K562 (cell line): ENCODE data around the gene XPC. TPM values are rescaled to one million over a fixed set of nuclear protein-coding genes. Genes with fewer than 3 reads are reported as not detected.
A peak's percentile ranks its signal among the peaks of the same experiment; 100 is the strongest.

Source experiments
- ATAC-seq: fragments of 200-7000 bp; cut with Tn5 transposase; 3 replicates; pipeline ENCODE4 v1.9.1; 2020; ENCODE audit warnings: moderate library complexity
- BruUV-seq: library from RNA; stranded (reverse); fragments of 400-500 nt; replicated peaks from 2 replicates; lab custom pipeline; 2021; lab: Mats Ljungman, UMichigan
- CTCF ChIA-PET: fragments of 300-600 bp; formaldehyde crosslinking; extraction: SDS; loops from one replicate; lab custom pipeline; 2021; ENCODE audit warnings: low intra/inter-chr PET ratio; lab: Yijun Ruan, JAX
- POLR2A ChIA-PET: fragments of 300-600, 350-650 bp; sonication (Branson Sonifier 250); formaldehyde crosslinking; extraction: SDS; loops from one replicate; lab custom pipeline; 2021; ENCODE audit warnings: antibody characterized with exemption, inconsistent platforms; lab: Yijun Ruan, JAX
- DNase-seq, 4 experiments: peaks; one replicate each; pipeline versions ENCODE4 v3.0.0 to v3.0.0-alpha.2; 2011 to 2018; ENCODE audit warnings: low spot score in 3 of 4, mixed read lengths in 3 of 4; ENCODE audit errors: extremely low read depth in 1 of 4
- FAIRE-seq: peaks from 2 replicates; lab custom pipeline; 2011; peaks lifted over from hg19 to GRCh38; lab: Jason Lieb, UNC
- H2AFZ ChIP-seq: 2 replicates; pipeline ENCODE4 v1.6.0; 2011; ENCODE audit warnings: low read depth, low read length, control low read depth, inconsistent platforms
- H3K27ac ChIP-seq: fragments of 200-600 bp; 3 replicates; pipeline ENCODE4 v1.8.0; 2011; ENCODE audit warnings: low read depth, mild to moderate bottlenecking, control low read depth, inconsistent platforms, low read length, moderate library complexity, mixed read lengths; ENCODE audit errors: extremely low read depth
- H3K27me3 ChIP-seq, 2 experiments: fragments of 300-600 bp in 1 of 2; 2 replicates in 1 of 2; 3 replicates in 1 of 2; pipeline versions ENCODE4 v1.6.0 to v1.8.0; 2011; ENCODE audit warnings: inconsistent platforms in 2 of 2, low read length in 2 of 2, mild to moderate bottlenecking in 1 of 2, mixed read lengths in 1 of 2, moderate library complexity in 1 of 2; ENCODE audit not compliant: control insufficient read depth in 2 of 2, insufficient read depth in 2 of 2
- H3K36me3 ChIP-seq: fragments of 300-600 bp; 3 replicates; pipeline ENCODE4 v1.8.0; 2011; ENCODE audit warnings: mild to moderate bottlenecking, low read length, inconsistent platforms; ENCODE audit not compliant: control insufficient read depth, insufficient read depth
- H3K4me1 ChIP-seq, 2 experiments: fragments of 200-600 bp in 1 of 2; replicated peaks in 1 of 2; 2 replicates in 1 of 2; 3 replicates in 1 of 2; pipeline versions ENCODE4 v1.5.1 to v1.8.0; 2011; ENCODE audit warnings: inconsistent platforms in 2 of 2, low read length in 2 of 2, mild to moderate bottlenecking in 1 of 2, mixed read lengths in 1 of 2, moderate library complexity in 1 of 2; ENCODE audit not compliant: control insufficient read depth in 2 of 2, insufficient read depth in 2 of 2
- H3K4me2 ChIP-seq: 2 replicates; pipeline ENCODE4 v1.6.1; 2011; ENCODE audit warnings: low read length, control low read depth, inconsistent platforms, mixed read lengths; ENCODE audit not compliant: insufficient read depth
- H3K4me3 ChIP-seq: fragments of 200-600 bp; sonication (generic), shearing (Covaris generic); 2 replicates; pipeline ENCODE4 v1.5.1; 2016; ENCODE audit warnings: control low read depth, inconsistent platforms
- H3K79me2 ChIP-seq: fragments of 200-600 bp; 3 replicates; pipeline ENCODE4 v1.8.0; 2011; ENCODE audit warnings: low read length, inconsistent platforms; ENCODE audit not compliant: control insufficient read depth, insufficient read depth
- H3K9ac ChIP-seq, 2 experiments: 2 replicates each; pipeline versions ENCODE4 v1.6.0 to v1.6.1; 2011; ENCODE audit warnings: low read depth in 2 of 2, low read length in 2 of 2, control low read depth in 1 of 2, inconsistent platforms in 1 of 2, mild to moderate bottlenecking in 1 of 2, mixed read lengths in 1 of 2; ENCODE audit not compliant: insufficient read depth in 1 of 2
- H3K9me1 ChIP-seq: one replicate; pipeline ENCODE4 v1.6.0; 2011; ENCODE audit warnings: inconsistent platforms, mild to moderate bottlenecking, low read length, moderate library complexity; ENCODE audit not compliant: control insufficient read depth, insufficient read depth
- H3K9me3 ChIP-seq: replicated peaks from 2 replicates; pipeline ENCODE4 v1.5.1; 2011; ENCODE audit warnings: low read depth, low read length, inconsistent platforms; ENCODE audit not compliant: control insufficient read depth, insufficient read depth
- H4K20me1 ChIP-seq: replicated peaks from 2 replicates; pipeline ENCODE4 v1.6.1; 2011; ENCODE audit warnings: low read length, inconsistent platforms, mixed read lengths; ENCODE audit not compliant: control insufficient read depth, insufficient read depth
- HMG20B ChIP-seq: fragments of 250-450 bp; sonication (Bioruptor Pico); IDR thresholded peaks from 2 replicates; pipeline ENCODE4 v1.5.0; 2021; ENCODE audit warnings: mild to moderate bottlenecking
- KDM1A ChIP-seq, 2 experiments: fragments of 450-650 bp; IDR thresholded peaks; 2 replicates each; pipeline ENCODE4 v1.6.1; 2016; ENCODE audit warnings: mild to moderate bottlenecking in 2 of 2
- LEF1 ChIP-seq: fragments of 450-650 bp; IDR thresholded peaks from 2 replicates; pipeline ENCODE4 v1.6.1; 2016; ENCODE audit warnings: mild to moderate bottlenecking
- MAZ ChIP-seq, 2 experiments: fragments of 450-650 bp in 1 of 2; sonication (generic) in 1 of 2; formaldehyde crosslinking; IDR thresholded peaks in 1 of 2; conservative IDR thresholded peaks in 1 of 2; 2 replicates each; pipeline versions ENCODE4 v1.4.0 to v1.5.0; 2020; ENCODE audit warnings: mild to moderate bottlenecking in 1 of 2, missing genetic modification reagents in 1 of 2
- RBM17 ChIP-seq: fragments of 200-400 bp; formaldehyde crosslinking; IDR thresholded peaks from 2 replicates; pipeline ENCODE4 v1.6.1; 2017; ENCODE audit warnings: low read depth, mild to moderate bottlenecking, low read length, borderline replicate concordance
- RUNX1 ChIP-seq: sonication (generic); IDR thresholded peaks from 2 replicates; pipeline ENCODE4 v1.6.1; 2016; ENCODE audit warnings: antibody characterized with exemption, low read depth
- TEAD4 ChIP-seq, 2 experiments: sonication (generic) in 1 of 2; formaldehyde crosslinking in 1 of 2; IDR thresholded peaks; 2 replicates each; pipeline versions ENCODE4 v1.6.1 to v1.8.0; 2012 to 2022; ENCODE audit warnings: borderline replicate concordance in 1 of 2, inconsistent platforms in 1 of 2, low read length in 1 of 2, mild to moderate bottlenecking in 1 of 2, missing genetic modification reagents in 1 of 2
- WGBS: fragments of 100-300 bp; shearing (Covaris generic); methylation state at CpG from one replicate; pipeline ENCODE4 v1.1.6; 2016; ENCODE audit warnings: low coverage, mixed read lengths; ENCODE audit not compliant: insufficient coverage; ENCODE audit errors: missing lambda C conversion rate; 5-methylcytosine and 5-hydroxymethylcytosine counted together
- in situ Hi-C: fragments of 300-500 bp; cut with MboI; formaldehyde crosslinking; loops from 4 replicates; pipeline ENCODE4 v1.15.0; 2018; ENCODE audit warnings: inconsistent platforms, mixed read lengths
- intact Hi-C: fragments of 100-400 bp; cut with micrococcal nuclease; formaldehyde crosslinking; loops from 2 replicates; pipeline ENCODE4 v1.14.2; 2022
- polyA plus RNA-seq, 8 experiments: library from polyadenylated mRNA; depleted of rRNA in 4 of 8; stranded (reverse) in 5 of 8; unstranded in 3 of 8; fragments of >200 nt; fragmentation: Nextera tagmentation in 2 of 8; fragmentation: Illumina TruSeq in 1 of 8; extraction: Ambion mirVana in 2 of 8; extraction: Trizol in 1 of 8; gene quantifications; 2 replicates each; pipeline versions ENCODE4 v1.2.1 to v1.2.3, GENCODE V29; 2011 to 2014; ENCODE audit warnings: inconsistent platforms in 1 of 8, missing spikeins in 1 of 8
- total RNA-seq, 7 experiments: library from RNA; depleted of rRNA in 6 of 7; stranded (reverse); fragments of >200 nt in 6 of 7; fragmentation: Illumina TruSeq in 2 of 7; extraction: Trizol in 2 of 7; gene quantifications; 2 replicates each; pipeline versions ENCODE4 v1.2.1 to v1.2.3, GENCODE V29; 2011 to 2021; ENCODE audit warnings: low replicate concordance in 1 of 7
- TF ChIP-seq, protein P1 (sequence below): fragments of 200-800 bp; sonication (Bioruptor generic); IDR thresholded peaks from 2 replicates; pipeline ENCODE4 v1.6.1; 2016; ENCODE audit warnings: missing genetic modification characterization, missing compliant biosample characterization
- TF ChIP-seq, protein P2 (sequence below), 2 experiments: fragments of 450-650 bp; IDR thresholded peaks; 2 replicates each; pipeline ENCODE4 v1.6.1; 2016
- TF ChIP-seq, protein P3 (sequence below): fragments of 450-650 bp; formaldehyde crosslinking; IDR thresholded peaks from 2 replicates; pipeline ENCODE4 v1.4.0; 2022; ENCODE audit warnings: missing genetic modification characterization
- TF ChIP-seq, protein P4 (sequence below): sonication (generic); IDR thresholded peaks from 2 replicates; pipeline ENCODE4 v1.6.1; 2016

XPC gene
- total and polyA plus RNA-seq, 9 of the 15 experiments (the other 6 are each of a cell fraction or from before 2014, with no cell fraction given): 3.8 to 54.7 (median 41.3) TPM

DNA sequence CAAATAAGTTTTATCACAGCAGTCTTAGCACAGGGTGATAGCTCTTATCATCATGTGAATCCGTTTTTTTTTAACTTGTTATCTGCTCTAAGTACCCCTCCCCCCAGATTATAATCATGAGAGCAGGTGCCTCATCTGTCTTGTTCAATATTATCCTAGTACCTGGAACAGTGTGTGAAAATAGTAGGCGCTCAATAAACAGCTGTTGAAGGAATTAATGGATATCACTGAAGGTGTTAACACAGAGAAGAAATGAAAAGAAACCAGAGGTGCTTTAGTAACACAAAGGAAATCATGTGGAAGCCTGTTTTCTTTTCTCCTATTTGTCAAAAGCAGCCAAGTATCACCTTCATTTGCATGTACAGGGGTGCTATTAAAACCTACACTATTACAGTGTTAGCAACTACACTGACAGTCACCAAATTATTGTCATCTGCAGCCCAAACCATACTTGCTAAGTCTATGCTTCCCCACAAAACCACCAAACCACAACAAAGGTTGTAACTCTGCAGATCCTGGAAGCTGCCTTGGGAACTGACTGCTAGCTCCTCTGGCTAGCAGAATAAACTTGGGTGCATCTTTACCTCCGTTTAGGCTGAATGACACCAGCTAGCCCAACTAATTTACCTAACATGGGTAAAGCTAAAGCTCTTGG is 2.9 kb downstream of the XPC start:
- DNase-seq (peak in 2 of 4 experiments; percentile 24 to 56), ATAC-seq (no peak), FAIRE-seq (no peak)
- Histone ChIP-seq H3K9me1 (no peaks in the 10 kb centered on the region), H2AFZ (no peak overlapping the region), H3K36me3 (peaks cover 34% of the 10 kb centered on the region), H3K4me2 (no peak overlapping the region), H3K4me1 (peaks cover 13 to 27% of the 10 kb centered on the region in 2 experiments), H3K27ac (peak overlapping the region; percentile 30; the same call in 1 of the 3 replicates), H3K27me3 (no peaks in the 10 kb centered on the region), H3K79me2 (peaks cover 70% of the 10 kb centered on the region), H3K9me3 (no peaks in the 10 kb centered on the region), H3K4me3 (no peak overlapping the region), H4K20me1 (no peaks in the 10 kb centered on the region), H3K9ac (peak overlapping the region in 1 of 2 experiments; percentile 57; a peak in 2 of 4 replicates)
- WGBS: 17% methylated on average over 3 of the region's 3 CpGs
- in situ Hi-C loops (no loop called here), intact Hi-C loops (loop anchor here (5.0 kb wide), 1 partner anchor 278 kb away; no protein-coding TSS in a partner anchor)
- BruUV-seq: no TSS peak
- POLR2A ChIA-PET: interaction anchor here (0.6 to 1.6 kb wide), 12 partner anchors 9 to 64 kb away, joined by 3 to 9 read pairs (median 3); partner anchors contain the start of genes CHCHD4 and TMEM43
- CTCF ChIA-PET: no interaction called here
- TF ChIP-seq MAZ (CRISPR knock-in tag; conservative IDR thresholded peaks at IDR 0.05 in 1 of 2, IDR thresholded peaks at IDR 0.05 in 1 of 2) (peak in 1 of 2 experiments; percentile 29; a peak in 1 of 4 replicates), RUNX1 (no peak), HMG20B (CRISPR knock-in tag) (no peak), TEAD4 (IDR thresholded peaks at IDR 0.05; ENCODE audit: low read length) (0 out of 2 replicates have a peak, but pooled peaks have one; percentile 10), TEAD4 (CRISPR knock-in tag; IDR thresholded peaks at IDR 0.05; ENCODE audit: borderline replicate concordance) (no peak), LEF1 (peak; percentile 58; the same call in 1 of the 2 replicates), KDM1A (IDR thresholded peaks at IDR 0.05) (0 out of 4 replicates have a peak, but pooled peaks of 1 of the 2 experiments have one; percentile 17), RBM17 (no peak)
- TF ChIP-seq, protein P1, sequence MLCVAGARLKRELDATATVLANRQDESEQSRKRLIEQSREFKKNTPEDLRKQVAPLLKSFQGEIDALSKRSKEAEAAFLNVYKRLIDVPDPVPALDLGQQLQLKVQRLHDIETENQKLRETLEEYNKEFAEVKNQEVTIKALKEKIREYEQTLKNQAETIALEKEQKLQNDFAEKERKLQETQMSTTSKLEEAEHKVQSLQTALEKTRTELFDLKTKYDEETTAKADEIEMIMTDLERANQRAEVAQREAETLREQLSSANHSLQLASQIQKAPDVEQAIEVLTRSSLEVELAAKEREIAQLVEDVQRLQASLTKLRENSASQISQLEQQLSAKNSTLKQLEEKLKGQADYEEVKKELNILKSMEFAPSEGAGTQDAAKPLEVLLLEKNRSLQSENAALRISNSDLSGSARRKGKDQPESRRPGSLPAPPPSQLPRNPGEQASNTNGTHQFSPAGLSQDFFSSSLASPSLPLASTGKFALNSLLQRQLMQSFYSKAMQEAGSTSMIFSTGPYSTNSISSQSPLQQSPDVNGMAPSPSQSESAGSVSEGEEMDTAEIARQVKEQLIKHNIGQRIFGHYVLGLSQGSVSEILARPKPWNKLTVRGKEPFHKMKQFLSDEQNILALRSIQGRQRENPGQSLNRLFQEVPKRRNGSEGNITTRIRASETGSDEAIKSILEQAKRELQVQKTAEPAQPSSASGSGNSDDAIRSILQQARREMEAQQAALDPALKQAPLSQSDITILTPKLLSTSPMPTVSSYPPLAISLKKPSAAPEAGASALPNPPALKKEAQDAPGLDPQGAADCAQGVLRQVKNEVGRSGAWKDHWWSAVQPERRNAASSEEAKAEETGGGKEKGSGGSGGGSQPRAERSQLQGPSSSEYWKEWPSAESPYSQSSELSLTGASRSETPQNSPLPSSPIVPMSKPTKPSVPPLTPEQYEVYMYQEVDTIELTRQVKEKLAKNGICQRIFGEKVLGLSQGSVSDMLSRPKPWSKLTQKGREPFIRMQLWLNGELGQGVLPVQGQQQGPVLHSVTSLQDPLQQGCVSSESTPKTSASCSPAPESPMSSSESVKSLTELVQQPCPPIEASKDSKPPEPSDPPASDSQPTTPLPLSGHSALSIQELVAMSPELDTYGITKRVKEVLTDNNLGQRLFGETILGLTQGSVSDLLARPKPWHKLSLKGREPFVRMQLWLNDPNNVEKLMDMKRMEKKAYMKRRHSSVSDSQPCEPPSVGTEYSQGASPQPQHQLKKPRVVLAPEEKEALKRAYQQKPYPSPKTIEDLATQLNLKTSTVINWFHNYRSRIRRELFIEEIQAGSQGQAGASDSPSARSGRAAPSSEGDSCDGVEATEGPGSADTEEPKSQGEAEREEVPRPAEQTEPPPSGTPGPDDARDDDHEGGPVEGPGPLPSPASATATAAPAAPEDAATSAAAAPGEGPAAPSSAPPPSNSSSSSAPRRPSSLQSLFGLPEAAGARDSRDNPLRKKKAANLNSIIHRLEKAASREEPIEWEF: 0 out of 2 replicates have a peak, but pooled peaks have one; percentile 33
- TF ChIP-seq, protein P2, sequence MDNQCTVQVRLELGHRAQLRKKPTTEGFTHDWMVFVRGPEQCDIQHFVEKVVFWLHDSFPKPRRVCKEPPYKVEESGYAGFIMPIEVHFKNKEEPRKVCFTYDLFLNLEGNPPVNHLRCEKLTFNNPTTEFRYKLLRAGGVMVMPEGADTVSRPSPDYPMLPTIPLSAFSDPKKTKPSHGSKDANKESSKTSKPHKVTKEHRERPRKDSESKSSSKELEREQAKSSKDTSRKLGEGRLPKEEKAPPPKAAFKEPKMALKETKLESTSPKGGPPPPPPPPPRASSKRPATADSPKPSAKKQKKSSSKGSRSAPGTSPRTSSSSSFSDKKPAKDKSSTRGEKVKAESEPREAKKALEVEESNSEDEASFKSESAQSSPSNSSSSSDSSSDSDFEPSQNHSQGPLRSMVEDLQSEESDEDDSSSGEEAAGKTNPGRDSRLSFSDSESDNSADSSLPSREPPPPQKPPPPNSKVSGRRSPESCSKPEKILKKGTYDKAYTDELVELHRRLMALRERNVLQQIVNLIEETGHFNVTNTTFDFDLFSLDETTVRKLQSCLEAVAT (IDR thresholded peaks at IDR 0.05): peak in 1 of 2 experiments; percentile 68; a peak in 1 of 4 replicates
- TF ChIP-seq, protein P3, sequence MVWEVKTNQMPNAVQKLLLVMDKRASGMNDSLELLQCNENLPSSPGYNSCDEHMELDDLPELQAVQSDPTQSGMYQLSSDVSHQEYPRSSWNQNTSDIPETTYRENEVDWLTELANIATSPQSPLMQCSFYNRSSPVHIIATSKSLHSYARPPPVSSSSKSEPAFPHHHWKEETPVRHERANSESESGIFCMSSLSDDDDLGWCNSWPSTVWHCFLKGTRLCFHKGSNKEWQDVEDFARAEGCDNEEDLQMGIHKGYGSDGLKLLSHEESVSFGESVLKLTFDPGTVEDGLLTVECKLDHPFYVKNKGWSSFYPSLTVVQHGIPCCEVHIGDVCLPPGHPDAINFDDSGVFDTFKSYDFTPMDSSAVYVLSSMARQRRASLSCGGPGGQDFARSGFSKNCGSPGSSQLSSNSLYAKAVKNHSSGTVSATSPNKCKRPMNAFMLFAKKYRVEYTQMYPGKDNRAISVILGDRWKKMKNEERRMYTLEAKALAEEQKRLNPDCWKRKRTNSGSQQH: peak; percentile 29; the same call in 1 of the 2 replicates
- TF ChIP-seq, protein P4, sequence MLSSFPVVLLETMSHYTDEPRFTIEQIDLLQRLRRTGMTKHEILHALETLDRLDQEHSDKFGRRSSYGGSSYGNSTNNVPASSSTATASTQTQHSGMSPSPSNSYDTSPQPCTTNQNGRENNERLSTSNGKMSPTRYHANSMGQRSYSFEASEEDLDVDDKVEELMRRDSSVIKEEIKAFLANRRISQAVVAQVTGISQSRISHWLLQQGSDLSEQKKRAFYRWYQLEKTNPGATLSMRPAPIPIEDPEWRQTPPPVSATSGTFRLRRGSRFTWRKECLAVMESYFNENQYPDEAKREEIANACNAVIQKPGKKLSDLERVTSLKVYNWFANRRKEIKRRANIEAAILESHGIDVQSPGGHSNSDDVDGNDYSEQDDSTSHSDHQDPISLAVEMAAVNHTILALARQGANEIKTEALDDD: peak; percentile 72
